GM12892 (cell line): ENCODE data around the gene DHX30.

Experiments used
- POLR2AphosphoS5 ChIP-seq: IDR thresholded peaks from 2 replicates; pipeline ENCODE4 v1.6.1; 2011; ENCODE audit warnings: low read depth, low read length, control low read depth
- TAF1 ChIP-seq: IDR thresholded peaks from 2 replicates; pipeline ENCODE4 v1.6.1; 2011; ENCODE audit warnings: low read depth, mild to moderate bottlenecking, control low read depth, low read length, borderline replicate concordance

GRCh38 chr3:47871389-47871788, 68.5 kb downstream of the DHX30 start:
- TF ChIP-seq TAF1 (no peak), POLR2AphosphoS5 (no peak)
